H9 (cell line): ENCODE data around the gene TRIM27. TPM values are rescaled to one million over a fixed set of nuclear protein-coding genes. Genes with fewer than 3 reads are reported as not detected.
"Not testable (repeated sequence)": the region's sequence is repeated elsewhere in the genome, so short reads cannot be mapped to it uniquely, and the experiment has no call there.

Experiments used
- DNase-seq: peaks from one replicate; pipeline ENCODE4 v3.0.0-alpha.2; 2017
- H2AFZ ChIP-seq: one replicate; pipeline ENCODE4 v1.6.1; 2013; ENCODE audit warnings: mild to moderate bottlenecking, low read length, control low read depth, moderate library complexity
- H2AK5ac ChIP-seq: 2 replicates; pipeline ENCODE4 v1.6.1; 2013; ENCODE audit warnings: low read length, control low read depth, mixed read lengths; ENCODE audit not compliant: insufficient read length
- H2BK120ac ChIP-seq: one replicate; pipeline ENCODE4 v1.6.1; 2013; ENCODE audit warnings: low read depth, mild to moderate bottlenecking, low read length, control low read depth, inconsistent platforms; ENCODE audit not compliant: poor library complexity, severe bottlenecking
- H2BK12ac ChIP-seq: 2 replicates; pipeline ENCODE4 v1.6.1; 2013; ENCODE audit warnings: low read length, control low read depth, mixed read lengths, low read depth; ENCODE audit not compliant: insufficient read length
- H2BK15ac ChIP-seq: 2 replicates; pipeline ENCODE4 v1.6.1; 2013; ENCODE audit warnings: low read depth, low read length, control low read depth
- H2BK20ac ChIP-seq: one replicate; pipeline ENCODE4 v1.6.1; 2013; ENCODE audit warnings: low read depth, mild to moderate bottlenecking, low read length, control low read depth, inconsistent platforms; ENCODE audit not compliant: poor library complexity, severe bottlenecking
- H2BK5ac ChIP-seq: 2 replicates; pipeline ENCODE4 v1.6.1; 2013; ENCODE audit warnings: low read length, control low read depth, mixed read lengths; ENCODE audit not compliant: insufficient read length
- H3K14ac ChIP-seq: 2 replicates; pipeline ENCODE4 v1.6.1; 2013; ENCODE audit warnings: low read length, control low read depth; ENCODE audit not compliant: insufficient read depth
- H3K18ac ChIP-seq: 2 replicates; pipeline ENCODE4 v1.6.1; 2013; ENCODE audit warnings: low read depth, mild to moderate bottlenecking, mixed read lengths, low read length, control low read depth; ENCODE audit not compliant: insufficient read length
- H3K23ac ChIP-seq: 2 replicates; pipeline ENCODE4 v1.6.1; 2013; ENCODE audit warnings: low read length, control low read depth, mixed read lengths, low read depth; ENCODE audit not compliant: insufficient read length
- H3K23me2 ChIP-seq: 2 replicates; pipeline ENCODE4 v1.6.1; 2013; ENCODE audit warnings: low read depth, mild to moderate bottlenecking, mixed read lengths, low read length, control low read depth; ENCODE audit not compliant: insufficient read length, poor library complexity, severe bottlenecking
- H3K27ac ChIP-seq: 2 replicates; pipeline ENCODE4 v1.5.1; 2013; ENCODE audit warnings: low read length, control low read depth, mixed read lengths, low read depth; ENCODE audit not compliant: insufficient read length
- H3K27me3 ChIP-seq: 2 replicates; pipeline ENCODE4 v1.6.1; 2013; ENCODE audit warnings: low read length, control low read depth, inconsistent platforms; ENCODE audit not compliant: insufficient read depth
- H3K4ac ChIP-seq: 2 replicates; pipeline ENCODE4 v1.6.1; 2013; ENCODE audit warnings: low read depth, mild to moderate bottlenecking, control low read depth, inconsistent platforms, low read length, moderate library complexity
- H3K4me1 ChIP-seq: 2 replicates; pipeline ENCODE4 v1.6.1; 2013; ENCODE audit warnings: low read length, control low read depth, inconsistent platforms; ENCODE audit not compliant: insufficient read depth
- H3K4me2 ChIP-seq: 2 replicates; pipeline ENCODE4 v1.6.1; 2013; ENCODE audit warnings: low read length, control low read depth, mixed read lengths; ENCODE audit not compliant: insufficient read length, insufficient read depth
- H3K56ac ChIP-seq: 2 replicates; pipeline ENCODE4 v1.6.1; 2013; ENCODE audit warnings: low read depth, mild to moderate bottlenecking, mixed read lengths, low read length, control low read depth; ENCODE audit not compliant: insufficient read length
- H3K79me1 ChIP-seq: 2 replicates; pipeline ENCODE4 v1.6.1; 2013; ENCODE audit warnings: low read depth, mild to moderate bottlenecking, moderate library complexity, low read length, control low read depth, inconsistent platforms; ENCODE audit not compliant: insufficient read depth, poor library complexity, severe bottlenecking
- H3K79me2 ChIP-seq: 2 replicates; pipeline ENCODE4 v1.6.1; 2013; ENCODE audit warnings: low read length, control low read depth, inconsistent platforms; ENCODE audit not compliant: insufficient read depth
- H3K9ac ChIP-seq: 2 replicates; pipeline ENCODE4 v1.6.1; 2013; ENCODE audit warnings: low read length, control low read depth, mixed read lengths; ENCODE audit not compliant: insufficient read length; ENCODE audit errors: extremely low read depth
- H3K9me3 ChIP-seq: one replicate; pipeline ENCODE4 v1.6.1; 2013; ENCODE audit warnings: low read depth, low read length, inconsistent platforms; ENCODE audit not compliant: control insufficient read depth
- H3T11ph ChIP-seq: one replicate; pipeline ENCODE4 v1.6.1; 2013; ENCODE audit warnings: mild to moderate bottlenecking, low read length, control low read depth, inconsistent platforms
- H4K20me1 ChIP-seq: one replicate; pipeline ENCODE4 v1.6.1; 2013; ENCODE audit not compliant: control insufficient read depth, insufficient read length, insufficient read depth
- H4K5ac ChIP-seq: 2 replicates; pipeline ENCODE4 v1.6.1; 2013; ENCODE audit warnings: low read depth, mild to moderate bottlenecking, mixed read lengths, low read length, control low read depth; ENCODE audit not compliant: insufficient read length
- H4K8ac ChIP-seq: replicated peaks from 2 replicates; pipeline ENCODE4 v1.6.1; 2013; ENCODE audit warnings: low read length, control low read depth, mixed read lengths, low read depth; ENCODE audit not compliant: insufficient read length
- H4K91ac ChIP-seq: 2 replicates; pipeline ENCODE4 v1.6.1; 2013; ENCODE audit warnings: low read depth, mild to moderate bottlenecking, moderate library complexity, mixed read lengths, low read length, control low read depth; ENCODE audit not compliant: insufficient read length
- H3K27ac Mint-ChIP-seq, 3 experiments: 2 replicates in 2 of 3; 3 replicates in 1 of 3; pipeline ENCODE4 v1.8.0; 2020 to 2021; ENCODE audit warnings: mixed read lengths in 3 of 3, mild to moderate bottlenecking in 1 of 3, moderate library complexity in 1 of 3
- H3K27me3 Mint-ChIP-seq: 2 replicates; pipeline ENCODE4 v1.8.0; 2021; ENCODE audit warnings: low read depth, mild to moderate bottlenecking, moderate library complexity, mixed read lengths
- H3K36me3 Mint-ChIP-seq, 3 experiments: 2 replicates in 2 of 3; 3 replicates in 1 of 3; pipeline ENCODE4 v1.8.0; 2020 to 2021; ENCODE audit warnings: low read depth in 3 of 3, mixed read lengths in 3 of 3; ENCODE audit not compliant: insufficient read depth in 1 of 3
- H3K4me1 Mint-ChIP-seq, 2 experiments: 2 replicates each; pipeline ENCODE4 v1.8.0; 2020; ENCODE audit warnings: mixed read lengths in 2 of 2
- H3K4me3 Mint-ChIP-seq, 2 experiments: 2 replicates in 1 of 2; 3 replicates in 1 of 2; pipeline ENCODE4 v1.8.0; 2020 to 2021; ENCODE audit warnings: mild to moderate bottlenecking in 2 of 2, mixed read lengths in 2 of 2, moderate library complexity in 1 of 2
- H3K9me3 Mint-ChIP-seq, 2 experiments: 2 replicates in 1 of 2; 3 replicates in 1 of 2; pipeline ENCODE4 v1.8.0; 2020; ENCODE audit warnings: mild to moderate bottlenecking in 2 of 2, mixed read lengths in 2 of 2, moderate library complexity in 1 of 2
- CTCF ChIP-seq: fragments of 200-600 bp; sonication (generic); conservative IDR thresholded peaks from 3 replicates; pipeline ENCODE4 v1.8.0; 2021; ENCODE audit warnings: antibody characterized with exemption, mild to moderate bottlenecking
- WGBS: extraction: QIAGEN DNeasy Blood & Tissue Kit; methylation state at CpG from one replicate; pipeline ENCODE4 v1.1.7; 2013; ENCODE audit warnings: missing lambda C conversion rate, low lambda C conversion rate, mixed read lengths; ENCODE audit not compliant: insufficient read length; ENCODE audit errors: extremely low coverage; 5-methylcytosine and 5-hydroxymethylcytosine counted together
- total RNA-seq: library from RNA; stranded (reverse); gene quantifications from 2 replicates; pipeline ENCODE4 v1.2.1, GENCODE V29; 2021

TRIM27 gene
- total RNA-seq, 1 experiment from 2014 or later, result 98.2 TPM

GRCh38 chr6:28867086-28867409, 56.7 kb downstream of the TRIM27 start:
- Mint-ChIP-seq H3K36me3 (peaks cover 0 to 14% (median 10%) of the 10 kb centered on the region in 3 experiments; a peak in 6 of 7 replicates), H3K27ac (peak overlapping the region; percentile 16 to 71 (median 41); a peak in 3 of 7 replicates), H3K4me1 (peaks cover 16 to 20% of the 10 kb centered on the region in 2 experiments), H3K4me3 (peak overlapping the region; percentile 69 to 80), H3K27me3 (peaks cover 13% of the 10 kb centered on the region), H3K9me3 (peaks cover 14 to 20% of the 10 kb centered on the region in 2 experiments)
- Histone ChIP-seq H4K20me1 (no peaks in the 10 kb centered on the region), H4K5ac (no peak overlapping the region), H2BK120ac (no peak overlapping the region), H3K18ac (no peak overlapping the region), H2AFZ (no peak overlapping the region), H3K4me2 (peak overlapping the region; percentile 65), H3K27me3 (no peaks in the 10 kb centered on the region), H4K91ac (no peak overlapping the region), H2BK15ac (no peak overlapping the region), H3K79me2 (no peaks in the 10 kb centered on the region), H3K9me3 (no peaks in the 10 kb centered on the region), H3K4ac (no peak overlapping the region), H2BK20ac (no peak overlapping the region), H3K23ac (no peak overlapping the region), H3K56ac (no peak overlapping the region), H3T11ph (no peak overlapping the region), H4K8ac (no peak overlapping the region), H3K23me2 (peaks cover 8% of the 10 kb centered on the region), H2AK5ac (no peak overlapping the region), H3K79me1 (no peaks in the 10 kb centered on the region), H3K27ac (no peak overlapping the region), H3K4me1 (peaks cover 3% of the 10 kb centered on the region; the same call in 1 of the 2 replicates), H2BK12ac (no peak overlapping the region), H3K9ac (no peak overlapping the region), H2BK5ac (no peak overlapping the region), H3K14ac (no peak overlapping the region)
- no peak for DNase-seq
- TF ChIP-seq CTCF, result no peak
- WGBS, result no CpG with 5 or more reads among the region's 5 CpGs

- H3K36me3 Mint-ChIP-seq, H3K79me2 ChIP-seq, H2BK12ac ChIP-seq, H3K9me3 ChIP-seq, H3T11ph ChIP-seq, H3K4me1 ChIP-seq, H2BK120ac ChIP-seq, H2BK15ac ChIP-seq, H4K91ac ChIP-seq, H2BK20ac ChIP-seq, H2AFZ ChIP-seq, H4K8ac ChIP-seq, H3K56ac ChIP-seq, H3K23ac ChIP-seq, H3K4ac ChIP-seq, H3K27me3 ChIP-seq, H2BK5ac ChIP-seq, H2AK5ac ChIP-seq, H4K20me1 ChIP-seq, H3K27ac ChIP-seq, H3K79me1 ChIP-seq, H3K23me2 ChIP-seq, H4K5ac ChIP-seq: not testable (repeated sequence)
- Histone ChIP-seq H3K14ac (peak overlapping the region; percentile 54; the same call in 1 of the 2 replicates), H3K18ac (peak overlapping the region; percentile 61), H3K9ac (peak overlapping the region; percentile 16), H3K4me2 (peak overlapping the region; percentile 65)
- Mint-ChIP-seq H3K27me3 (peaks cover 14% of the 10 kb centered on the region), H3K4me1 (peaks cover 16 to 18% of the 10 kb centered on the region in 2 experiments), H3K9me3 (peaks cover 14% of the 10 kb centered on the region in 2 experiments), H3K27ac (peak overlapping the region in 2 of 3 experiments; percentile 61 to 64; a peak in 4 of 7 replicates), H3K4me3 (peak overlapping the region; percentile 69 to 80)
- WGBS, result no CpG with 5 or more reads among the region's 60 CpGs
- DNase-seq, result peak; percentile 85
These were observed 57.3 kb downstream of the TRIM27 start for GRCh38 chr6:28866205-28867085.
